ENCODE data around the gene ADAM15.

DNA sequence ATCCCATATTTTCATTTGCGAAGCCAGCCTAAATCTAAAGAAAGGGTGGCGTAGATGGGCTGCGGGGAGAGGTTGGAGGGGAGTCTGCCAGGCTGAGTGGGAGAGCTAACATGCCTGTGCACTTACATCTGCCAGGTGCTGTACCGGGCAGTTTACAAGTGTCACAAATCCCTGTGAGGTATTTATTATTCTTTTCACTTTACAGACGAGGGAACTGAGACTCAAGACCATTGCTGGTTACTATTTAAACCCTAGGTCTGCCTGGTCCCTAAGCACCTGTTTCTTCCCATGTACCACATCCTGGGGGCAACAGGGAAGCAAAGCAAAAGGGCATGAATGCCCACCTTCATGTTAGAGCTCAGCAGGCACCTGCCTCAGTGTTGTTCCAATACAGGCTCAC lies 57.2 kb downstream of the ADAM15 start:
- TF ChIP-seq, protein P1, sequence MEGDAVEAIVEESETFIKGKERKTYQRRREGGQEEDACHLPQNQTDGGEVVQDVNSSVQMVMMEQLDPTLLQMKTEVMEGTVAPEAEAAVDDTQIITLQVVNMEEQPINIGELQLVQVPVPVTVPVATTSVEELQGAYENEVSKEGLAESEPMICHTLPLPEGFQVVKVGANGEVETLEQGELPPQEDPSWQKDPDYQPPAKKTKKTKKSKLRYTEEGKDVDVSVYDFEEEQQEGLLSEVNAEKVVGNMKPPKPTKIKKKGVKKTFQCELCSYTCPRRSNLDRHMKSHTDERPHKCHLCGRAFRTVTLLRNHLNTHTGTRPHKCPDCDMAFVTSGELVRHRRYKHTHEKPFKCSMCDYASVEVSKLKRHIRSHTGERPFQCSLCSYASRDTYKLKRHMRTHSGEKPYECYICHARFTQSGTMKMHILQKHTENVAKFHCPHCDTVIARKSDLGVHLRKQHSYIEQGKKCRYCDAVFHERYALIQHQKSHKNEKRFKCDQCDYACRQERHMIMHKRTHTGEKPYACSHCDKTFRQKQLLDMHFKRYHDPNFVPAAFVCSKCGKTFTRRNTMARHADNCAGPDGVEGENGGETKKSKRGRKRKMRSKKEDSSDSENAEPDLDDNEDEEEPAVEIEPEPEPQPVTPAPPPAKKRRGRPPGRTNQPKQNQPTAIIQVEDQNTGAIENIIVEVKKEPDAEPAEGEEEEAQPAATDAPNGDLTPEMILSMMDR (IDR thresholded peaks at IDR 0.05) = no peak
- TF ChIP-seq POLR2A (IDR thresholded peaks at IDR 0.05) = no peak

All from right lobe of liver (tissue), 4 donors.